Smooth muscle cell of the brain vasculature (primary cell): Measurements from ENCODE around the gene PKN3.

Experiments used
- DNase-seq: peaks from one replicate; pipeline ENCODE4 v3.0.0-alpha.2; 2012; ENCODE audit warnings: low read depth, low spot score

Gene PKN3

DNA sequence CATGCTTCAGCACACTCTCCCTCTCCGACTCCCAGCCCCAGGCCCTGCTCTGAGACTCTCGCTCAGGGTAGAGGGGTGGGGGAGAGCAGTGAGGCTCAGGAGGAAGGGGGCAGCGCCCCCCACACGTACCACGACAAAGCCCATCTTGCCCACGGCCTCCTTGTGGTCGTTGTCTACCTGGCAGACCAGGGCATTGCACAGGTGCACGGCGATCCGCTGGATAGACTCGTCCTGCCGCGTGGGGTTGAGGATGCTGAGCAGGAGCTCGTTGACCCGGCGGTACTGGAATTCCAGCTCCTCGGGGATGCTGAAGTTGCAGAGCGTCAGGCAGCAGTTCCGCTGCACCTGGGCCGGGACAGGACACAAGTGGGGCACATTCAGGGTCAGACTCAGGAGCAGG, 40.1 kb downstream of the PKN3 start:
- no peak for DNase-seq

DNA sequence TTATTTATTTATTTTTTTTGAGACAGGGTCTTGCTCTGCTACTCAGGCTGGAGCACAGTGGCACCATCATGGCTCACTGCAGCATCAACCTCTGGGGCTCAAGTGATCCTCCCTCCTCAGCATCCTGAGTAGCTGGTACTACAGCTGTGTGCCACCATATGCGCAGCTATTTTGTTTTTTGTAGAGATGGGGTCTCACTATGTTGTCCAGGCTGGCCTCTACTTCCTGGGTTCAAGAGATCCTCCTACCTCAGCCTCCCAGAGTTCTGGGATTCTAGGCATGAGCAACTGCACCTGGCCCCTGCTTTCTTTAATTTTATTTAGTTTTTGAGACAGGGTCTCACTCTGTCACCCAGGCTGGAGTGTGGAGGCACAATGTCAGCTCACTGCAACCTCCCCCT, 41.1 kb downstream of the PKN3 start:
- no peak for DNase-seq

DNA sequence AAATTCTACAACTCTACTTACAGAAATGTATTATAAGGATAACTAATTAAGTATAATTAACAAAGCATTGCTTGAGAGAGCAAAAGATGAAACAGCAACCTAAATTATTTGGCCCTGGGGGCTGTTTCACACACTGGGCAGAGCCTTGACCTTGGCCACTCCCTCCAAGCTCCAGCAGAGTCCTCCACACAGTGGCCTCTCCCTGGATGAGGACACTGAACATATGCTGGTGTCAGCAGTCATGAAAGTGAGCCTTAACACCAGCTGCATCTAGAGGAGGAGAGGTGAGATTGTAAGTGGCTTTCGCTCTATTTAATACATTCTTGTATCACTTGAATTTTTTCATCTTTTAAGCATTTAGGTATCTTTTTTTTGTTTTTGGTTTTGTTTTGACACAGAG, 44.9 kb downstream of the PKN3 start:
- no peak for DNase-seq

DNA sequence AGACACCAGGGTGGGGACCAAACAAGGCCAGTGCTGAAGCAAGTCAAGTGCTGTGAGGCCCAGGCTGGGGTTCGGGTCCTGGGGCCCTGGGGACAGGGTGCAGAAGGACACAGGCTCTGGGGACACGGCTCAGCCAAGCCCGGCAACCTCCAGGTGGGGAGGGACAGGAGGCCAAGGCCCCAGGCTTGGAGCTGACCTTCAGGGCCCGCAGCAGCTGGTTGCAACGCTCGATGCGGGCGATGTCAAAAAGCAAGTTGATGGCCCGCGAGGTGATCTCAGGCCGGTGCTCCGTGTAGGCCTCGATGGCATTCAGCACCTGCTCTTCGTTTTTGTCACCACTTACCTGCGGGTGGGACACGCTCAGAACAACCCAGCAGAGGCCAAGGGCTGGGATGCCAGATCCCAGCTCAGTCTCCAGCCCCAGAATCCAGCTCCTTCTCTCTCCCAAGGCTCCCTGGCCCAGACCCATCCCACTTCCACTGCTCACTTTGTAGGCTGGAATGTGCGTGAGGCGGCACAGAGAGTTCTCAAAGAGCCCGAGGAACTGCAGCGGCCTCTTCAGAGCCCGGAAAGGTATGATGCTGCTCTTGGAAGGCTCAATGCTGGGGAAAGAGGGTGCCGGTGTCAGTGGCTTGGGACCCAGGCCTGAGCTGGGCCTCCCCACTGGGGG, 48.8 kb downstream of the PKN3 start:
- DNase-seq, result no peak

DNA sequence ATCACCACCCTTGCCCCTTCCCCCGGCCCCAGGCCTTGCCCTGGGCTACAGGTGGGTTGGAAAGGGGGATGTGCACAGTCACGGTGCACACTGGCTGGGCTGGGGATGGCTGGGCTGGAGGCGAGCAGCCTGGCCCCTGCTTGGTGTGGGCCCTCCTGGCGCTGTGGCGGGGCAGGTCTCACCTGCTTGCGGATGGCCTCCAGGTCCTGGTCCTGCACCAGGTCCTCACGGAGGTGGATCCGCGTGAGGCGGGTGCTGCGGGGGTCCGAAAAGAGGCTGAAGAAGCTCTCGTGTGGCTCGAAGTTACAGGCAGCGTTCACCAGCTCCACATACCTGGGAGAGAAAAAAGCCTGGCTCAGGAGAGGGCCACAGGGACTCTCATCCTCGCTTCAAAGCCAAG, 51.3 kb downstream of the PKN3 start:
- no peak for DNase-seq

DNA sequence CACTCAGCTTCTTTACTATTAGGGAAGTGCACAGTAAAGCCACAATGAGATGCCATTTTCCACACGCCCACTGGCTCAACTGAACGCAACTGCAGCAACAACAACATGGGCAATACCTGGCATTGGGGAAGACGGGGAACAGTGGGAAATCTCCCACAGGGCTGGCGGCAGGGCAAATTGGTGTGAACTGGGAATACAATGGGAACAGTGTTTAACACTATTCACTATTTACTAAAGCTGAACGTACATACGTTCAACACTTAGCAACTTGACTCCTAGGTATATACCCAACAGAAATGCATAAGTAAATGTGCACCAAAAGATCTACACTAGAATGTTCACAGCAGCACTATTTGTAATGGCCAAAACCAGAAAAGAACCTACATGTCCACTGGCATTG, 55.3 kb downstream of the PKN3 start:
- no peak for DNase-seq

DNA sequence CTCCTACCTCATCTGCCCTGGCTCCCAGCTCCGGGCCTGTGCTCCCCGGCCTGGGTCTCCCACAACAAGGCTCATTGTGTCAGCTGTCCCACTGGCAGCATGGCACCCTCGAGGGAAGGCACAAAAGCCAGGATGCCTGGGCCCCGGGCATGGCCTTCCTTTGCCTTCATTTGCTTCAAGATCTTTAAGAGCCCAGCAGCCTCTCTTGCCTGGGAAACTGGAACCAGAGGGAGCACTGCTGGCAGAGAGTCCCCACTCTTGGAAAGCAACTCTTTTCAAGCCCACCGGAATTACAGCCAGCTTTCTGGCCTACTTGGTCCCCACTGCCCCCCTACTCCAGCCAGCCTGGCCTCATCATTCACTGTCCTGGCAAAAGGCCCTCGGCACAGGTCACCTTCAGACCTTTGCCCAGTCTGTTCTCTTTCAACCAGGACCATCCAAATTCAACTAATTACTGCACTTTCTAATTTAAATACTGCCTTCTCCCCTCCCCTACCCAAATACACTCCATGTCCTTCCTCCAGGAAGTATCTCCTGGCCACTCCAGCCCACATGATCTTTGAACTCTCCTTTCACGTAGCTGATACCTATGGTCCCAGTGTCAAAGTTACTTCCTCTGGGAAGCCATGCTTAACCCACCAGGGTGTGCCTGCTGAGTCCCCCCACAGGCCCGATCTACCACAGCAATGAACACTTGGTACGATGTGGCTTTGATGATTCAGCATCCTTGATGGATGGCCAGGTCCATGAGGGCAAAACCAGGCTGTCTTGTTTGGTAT, 60.6 kb downstream of the PKN3 start:
- DNase-seq, result no peak

DNA sequence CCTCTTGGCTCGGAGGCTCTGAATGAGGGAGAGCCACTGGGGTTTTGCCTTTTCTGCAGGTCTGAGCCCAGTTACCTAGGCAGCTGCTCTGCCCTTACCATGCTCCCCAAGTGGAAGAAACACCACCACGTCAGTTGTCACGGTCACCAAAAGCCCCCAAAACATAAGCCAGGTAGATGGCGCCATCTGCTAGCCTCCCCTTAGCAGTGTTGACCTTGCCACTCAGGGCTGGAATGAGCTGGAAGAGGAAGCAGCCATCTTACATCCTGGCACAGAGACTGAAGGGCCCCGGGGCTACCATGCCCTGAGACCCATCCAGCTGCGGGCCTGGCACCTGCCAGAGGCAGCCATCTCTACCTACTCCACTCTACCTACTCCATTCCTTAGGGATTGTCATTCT, 62.1 kb downstream of the PKN3 start:
- no peak for DNase-seq

DNA sequence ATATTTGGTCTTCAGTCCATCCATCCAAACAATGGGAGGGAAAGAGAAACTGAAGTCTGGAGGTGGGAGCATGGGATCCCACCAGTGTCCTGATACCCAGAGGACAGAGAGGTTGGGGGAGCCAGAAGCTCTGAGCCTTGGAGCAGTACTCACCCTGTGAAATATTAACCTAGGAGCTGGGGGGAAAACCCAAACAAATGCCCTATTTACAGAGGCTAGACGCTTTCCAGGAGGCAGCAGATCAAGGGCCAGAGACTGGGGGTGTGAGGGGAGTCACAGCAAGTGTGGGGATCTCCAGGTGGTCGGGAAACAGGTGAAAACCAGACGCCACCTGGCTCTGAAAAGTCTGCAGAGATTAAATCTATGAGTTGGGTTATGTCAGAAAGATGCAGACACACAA, 63.2 kb downstream of the PKN3 start:
- no peak for DNase-seq

DNA sequence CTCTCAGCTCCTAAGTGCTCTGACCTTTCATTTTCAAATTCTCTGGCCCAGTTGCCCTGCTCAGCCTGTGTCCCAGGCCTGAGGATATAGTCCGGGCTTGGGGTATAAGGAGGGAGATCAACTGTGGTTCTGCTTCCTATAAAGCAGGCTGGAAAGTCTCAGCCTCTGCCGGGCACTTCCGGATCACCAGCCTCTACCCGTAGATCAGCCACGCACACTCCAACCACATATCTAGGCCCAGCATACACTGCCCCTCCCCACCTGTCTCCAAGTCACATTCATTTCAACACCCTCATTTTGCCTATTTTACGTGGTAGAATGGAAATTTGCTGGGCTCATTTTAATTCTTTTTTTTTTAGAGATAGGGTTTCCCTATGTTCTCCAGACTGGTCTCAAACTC, 66.3 kb downstream of the PKN3 start:
- no peak for DNase-seq
